IMR-90 (cell line): ENCODE data around the gene TREH. TPM values are rescaled to one million over a fixed set of nuclear protein-coding genes. Genes with fewer than 3 reads are reported as not detected.

Experiments
- ATAC-seq: fragments of 200-7000 bp; cut with Tn5 transposase; 2 replicates; pipeline ENCODE4 v1.9.1; 2020; ENCODE audit warnings: low read depth, mild to moderate bottlenecking, moderate library complexity
- BruUV-seq: library from RNA; stranded (reverse); fragments of 400-500 nt; replicated peaks from 2 replicates; lab custom pipeline; 2021; lab: Mats Ljungman, UMichigan
- CTCF ChIA-PET: fragments of 300-600 bp; formaldehyde crosslinking; extraction: SDS; loops from one replicate; lab custom pipeline; 2021; ENCODE audit warnings: antibody characterized with exemption; lab: Yijun Ruan, JAX
- POLR2A ChIA-PET: fragments of 300-600 bp; sonication (Branson Sonifier 250); formaldehyde crosslinking; loops from one replicate; lab custom pipeline; 2022; ENCODE audit warnings: antibody characterized with exemption; ENCODE audit not compliant: unreplicated experiment; lab: Charles Lee
- DNase-seq: peaks from one replicate; pipeline ENCODE4 v3.0.0; 2013
- H2AFZ ChIP-seq: replicated peaks from 2 replicates; pipeline ENCODE3; 2013; ENCODE audit warnings: low read length, mild to moderate bottlenecking; ENCODE audit not compliant: poor library complexity
- H2AK5ac ChIP-seq: 2 replicates; pipeline ENCODE4 v1.6.1; 2013; ENCODE audit warnings: low read depth, low read length, inconsistent platforms
- H2AK9ac ChIP-seq: replicated peaks from 2 replicates; pipeline ENCODE3; 2013; ENCODE audit warnings: mild to moderate bottlenecking, low read depth, low read length, moderate library complexity; ENCODE audit not compliant: poor library complexity
- H2BK120ac ChIP-seq: 2 replicates; pipeline ENCODE4 v1.6.1; 2013; ENCODE audit warnings: low read depth, low read length, inconsistent platforms
- H2BK15ac ChIP-seq: 3 replicates; pipeline ENCODE4 v1.6.1; 2013; ENCODE audit warnings: low read depth, low read length, inconsistent platforms
- H2BK20ac ChIP-seq: 2 replicates; pipeline ENCODE4 v1.6.1; 2013; ENCODE audit warnings: low read depth, mild to moderate bottlenecking, inconsistent platforms, low read length, moderate library complexity
- H2BK5ac ChIP-seq: 2 replicates; pipeline ENCODE4 v1.6.1; 2013; ENCODE audit warnings: mild to moderate bottlenecking, low read depth, low read length, inconsistent platforms; ENCODE audit not compliant: poor library complexity, severe bottlenecking
- H3K14ac ChIP-seq: replicated peaks from 2 replicates; pipeline ENCODE4 v1.6.1; 2013; ENCODE audit warnings: low read depth, low read length, inconsistent platforms
- H3K18ac ChIP-seq: 2 replicates; pipeline ENCODE4 v1.6.1; 2013; ENCODE audit warnings: low read depth, low read length, control low read depth
- H3K23ac ChIP-seq: 2 replicates; pipeline ENCODE4 v1.6.1; 2013; ENCODE audit warnings: low read depth, low read length, inconsistent platforms
- H3K27ac ChIP-seq: 2 replicates; pipeline ENCODE4 v1.5.1; 2013; ENCODE audit warnings: mild to moderate bottlenecking, control low read depth, low read length; ENCODE audit not compliant: insufficient read depth
- H3K27me3 ChIP-seq: 2 replicates; pipeline ENCODE4 v1.6.1; 2013; ENCODE audit warnings: low read length; ENCODE audit not compliant: control insufficient read depth, insufficient read depth
- H3K36me3 ChIP-seq: 2 replicates; pipeline ENCODE4 v1.6.1; 2013; ENCODE audit warnings: low read length, mixed read lengths; ENCODE audit not compliant: control insufficient read depth, insufficient read depth
- H3K4ac ChIP-seq: 2 replicates; pipeline ENCODE4 v1.6.1; 2013; ENCODE audit warnings: low read depth, low read length, inconsistent platforms
- H3K4me1 ChIP-seq: 2 replicates; pipeline ENCODE4 v1.6.1; 2013; ENCODE audit warnings: low read length, mixed read lengths; ENCODE audit not compliant: control insufficient read depth, insufficient read depth
- H3K4me2 ChIP-seq: 2 replicates; pipeline ENCODE4 v1.6.1; 2013; ENCODE audit warnings: low read depth, mild to moderate bottlenecking, control low read depth, low read length, moderate library complexity
- H3K4me3 ChIP-seq: 2 replicates; pipeline ENCODE4 v1.5.1; 2013; ENCODE audit warnings: low read depth, mild to moderate bottlenecking, control low read depth, low read length, moderate library complexity; ENCODE audit not compliant: insufficient read depth
- H3K56ac ChIP-seq: 2 replicates; pipeline ENCODE4 v1.6.1; 2013; ENCODE audit warnings: low read length, inconsistent platforms; ENCODE audit not compliant: insufficient read depth; ENCODE audit errors: extremely low read depth
- H3K79me1 ChIP-seq, 2 experiments: 2 replicates each; pipeline ENCODE4 v1.6.1; 2013; ENCODE audit warnings: low read length in 2 of 2, inconsistent platforms in 1 of 2, low read depth in 1 of 2
- H3K9ac ChIP-seq: 2 replicates; pipeline ENCODE4 v1.6.1; 2013; ENCODE audit warnings: low read depth, low read length, control low read depth
- H3K9me1 ChIP-seq: 2 replicates; pipeline ENCODE4 v1.6.1; 2013; ENCODE audit warnings: low read length, inconsistent platforms; ENCODE audit not compliant: insufficient read depth
- H3K9me3 ChIP-seq: 2 replicates; pipeline ENCODE4 v1.6.1; 2013; ENCODE audit warnings: low read length; ENCODE audit not compliant: control insufficient read depth, insufficient read depth
- H4K20me1 ChIP-seq: 2 replicates; pipeline ENCODE4 v1.6.1; 2013; ENCODE audit warnings: low read length, inconsistent platforms; ENCODE audit not compliant: insufficient read depth
- H4K5ac ChIP-seq: 2 replicates; pipeline ENCODE4 v1.6.1; 2013; ENCODE audit warnings: mild to moderate bottlenecking, low read depth, low read length, control low read depth
- H4K8ac ChIP-seq, 2 experiments: 2 replicates each; pipeline ENCODE4 v1.6.1; 2013; ENCODE audit warnings: low read depth in 2 of 2, low read length in 2 of 2, control low read depth in 1 of 2, inconsistent platforms in 1 of 2
- H4K91ac ChIP-seq: 2 replicates; pipeline ENCODE4 v1.6.1; 2013; ENCODE audit warnings: low read depth, low read length, inconsistent platforms; ENCODE audit not compliant: insufficient read depth
- CEBPB ChIP-seq: IDR thresholded peaks from 2 replicates; pipeline ENCODE4 v1.6.1; 2012; ENCODE audit warnings: low read depth, low read length, improper control_type of control experiment
- MAFK ChIP-seq: IDR thresholded peaks from 2 replicates; pipeline ENCODE4 v1.6.1; 2012; ENCODE audit warnings: low read depth, low read length, improper control_type of control experiment
- WGBS, 2 experiments: methylation state at CpG; one replicate each; pipeline versions ENCODE4 v1.1.5 to v1.1.7; 2013; ENCODE audit warnings: missing lambda C conversion rate in 2 of 2; ENCODE audit not compliant: insufficient read length in 1 of 2; ENCODE audit errors: extremely low coverage in 2 of 2; 5-methylcytosine and 5-hydroxymethylcytosine counted together
- dilution Hi-C: fragments of 300-500 bp; cut with HindIII; formaldehyde crosslinking; loops from one replicate; pipeline ENCODE4 v1.14.3; 2018; ENCODE audit warnings: low sequenced_read_pairs; ENCODE audit not compliant: unreplicated experiment
- in situ Hi-C: fragments of 300-500 bp; cut with MboI; formaldehyde crosslinking; loops from 3 replicates; pipeline ENCODE4 v1.14.3; 2019; ENCODE audit warnings: low sequenced_read_pairs, inconsistent platforms, mixed read lengths
- intact Hi-C: fragments of 100-400 bp; cut with micrococcal nuclease; formaldehyde crosslinking; loops from 2 replicates; pipeline ENCODE4 v1.10.0; 2022
- polyA plus RNA-seq, 3 experiments: library from polyadenylated mRNA; depleted of rRNA; stranded (reverse); fragments of >200 nt; gene quantifications; 2 replicates each; pipeline ENCODE4 v1.2.3, GENCODE V29; 2012; ENCODE audit warnings: low replicate concordance in 1 of 3
- total RNA-seq: library from RNA; depleted of rRNA; stranded (reverse); fragments of >200 nt; gene quantifications from 2 replicates; pipeline ENCODE4 v1.2.3, GENCODE V29; 2012

The TREH gene
- total and polyA plus RNA-seq, 2 of the 4 experiments (the other 2 are of a cell fraction), result not detected

DNA sequence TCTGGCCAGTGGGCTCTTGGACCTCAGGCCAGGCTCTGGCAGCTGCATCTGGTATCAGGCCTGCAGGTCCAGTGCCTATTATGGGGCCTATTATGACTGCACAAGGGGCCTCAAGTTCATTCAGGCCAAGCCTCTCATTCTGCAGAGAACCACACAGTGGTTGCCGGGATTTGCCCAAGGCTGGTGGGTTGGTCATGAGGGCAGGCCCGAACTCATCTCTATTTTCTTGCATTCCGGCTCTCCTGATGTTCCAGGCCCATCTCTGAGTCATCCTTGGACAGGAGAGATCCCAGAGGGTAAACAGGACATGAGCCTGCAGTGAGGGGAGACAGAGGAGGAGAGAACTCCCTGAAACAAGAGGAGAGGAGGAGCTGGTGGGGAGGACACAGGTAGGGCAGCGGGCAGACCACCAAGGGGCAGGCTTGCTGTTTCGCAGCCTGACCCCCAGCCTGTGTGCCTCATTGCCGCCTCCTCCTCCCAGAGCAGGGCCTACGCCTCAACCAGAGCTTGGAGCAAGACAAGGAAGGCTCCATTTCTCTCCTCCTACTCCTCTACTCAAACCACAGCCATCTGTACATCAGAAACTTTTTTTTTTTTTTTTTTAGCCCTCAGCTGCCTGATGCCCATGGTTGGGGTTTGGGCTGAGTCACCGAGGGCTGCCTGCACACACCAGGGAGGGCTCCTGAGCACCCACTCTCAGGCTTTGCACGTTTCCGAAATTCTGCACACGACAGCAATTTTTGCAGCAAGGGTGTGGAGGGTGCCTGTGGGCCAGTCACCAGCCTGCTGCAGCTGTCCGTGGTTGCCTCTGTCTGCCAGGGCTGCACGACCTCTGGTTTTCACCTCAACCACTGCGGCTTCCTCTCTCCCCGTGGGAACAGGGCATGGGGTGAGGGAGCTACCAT, 12.7 kb upstream of the TREH start:
- Histone ChIP-seq H4K5ac (no peak overlapping the region), H2BK120ac (0 out of 2 replicates have a peak overlapping the region, but pooled peaks have one; percentile 27), H3K18ac (no peak overlapping the region; the same call in 1 of the 2 replicates), H3K79me1 (no peaks in the 10 kb centered on the region), H3K36me3 (no peaks in the 10 kb centered on the region), H2AK5ac (peak overlapping the region; percentile 43; the same call in 1 of the 2 replicates), H3K9me3 (no peaks in the 10 kb centered on the region), H2BK20ac (no peak overlapping the region), H3K27me3 (no peaks in the 10 kb centered on the region), H3K56ac (no peak overlapping the region), H3K4ac (peak overlapping the region; percentile 3; the same call in 1 of the 2 replicates), H3K9me1 (peaks cover 8% of the 10 kb centered on the region; the same call in 1 of the 2 replicates), H3K9ac (no peak overlapping the region), H3K4me3 (no peak overlapping the region), H4K20me1 (no peaks in the 10 kb centered on the region), H4K91ac (0 out of 2 replicates have a peak overlapping the region, but pooled peaks have one; percentile 35), H4K8ac (peak overlapping the region in 1 of 2 experiments; percentile 51; a peak in 2 of 4 replicates), H3K4me1 (peaks cover 14% of the 10 kb centered on the region), H3K4me2 (no peak overlapping the region), H3K27ac (no peak overlapping the region), H2BK15ac (0 out of 3 replicates have a peak overlapping the region, but pooled peaks have one; percentile 13), H2AFZ (peak overlapping the region; percentile 76), H3K23ac (no peak overlapping the region), H2BK5ac (peak overlapping the region; percentile 64), H2AK9ac (no peak overlapping the region), H3K14ac (peak overlapping the region; percentile 35)
- TF ChIP-seq MAFK, result peak; percentile 52
- no peak for TF ChIP-seq CEBPB
- ATAC-seq (0 out of 2 replicates have a peak, but pooled peaks have one; percentile 10), DNase-seq (peak; percentile 67)
- intact Hi-C loops, result loop anchor here (2.0 kb wide), 1 partner anchor 57 kb away; no protein-coding TSS in a partner anchor
- in situ Hi-C loops, result loop anchor here (5.0 kb wide), 1 partner anchor 265 kb away; the partner anchor contains the start of gene UPK2
- dilution Hi-C loops, result no loop called here
- WGBS, 2 experiments, result 50% methylated on average over 4 of the region's 15 CpGs; no CpG with 5 or more reads in 1 of the 2 experiments
- CTCF ChIA-PET, result no interaction called here
- BruUV-seq, result no TSS peak
- POLR2A ChIA-PET, result no interaction called here
